GM19438 (cell line): ENCODE results near the gene COL23A1.
"Not testable (repeated sequence)": the region's sequence is repeated elsewhere in the genome, so short reads cannot be mapped to it uniquely, and the experiment has no call there.

Experiments used
- ATAC-seq: cut with Tn5 transposase; IDR thresholded peaks from one replicate; pipeline ENCODE4 v1.9.1; 2021; ENCODE audit warnings: low read depth; ENCODE audit not compliant: unreplicated experiment

The COL23A1 gene

DNA sequence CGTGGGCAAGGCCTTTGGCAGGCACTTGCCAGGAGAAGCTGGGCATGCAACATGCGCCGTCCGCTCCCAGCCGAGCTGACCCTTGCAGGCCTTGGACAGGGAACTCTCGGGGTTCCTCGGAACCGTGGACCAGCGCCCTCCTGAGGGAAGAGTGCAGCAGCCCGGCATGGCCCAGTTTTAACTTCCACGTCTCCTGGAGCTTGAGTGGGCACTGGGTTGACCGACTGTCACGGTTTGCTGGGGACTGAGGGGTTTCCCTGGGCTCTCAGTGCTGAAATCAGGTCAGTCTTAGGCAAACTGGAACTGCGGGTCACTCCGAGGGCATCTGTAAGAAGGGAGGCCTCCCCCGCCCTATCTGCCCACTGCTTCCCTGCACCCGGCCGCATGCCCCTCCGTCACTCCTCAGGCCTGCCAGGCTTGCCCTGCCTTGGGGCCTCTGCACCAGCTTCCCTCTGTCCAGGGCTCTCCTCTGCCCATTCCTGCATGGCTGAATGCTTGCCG lies 270.6 kb downstream of the COL23A1 start:
- ATAC-seq = no peak

DNA sequence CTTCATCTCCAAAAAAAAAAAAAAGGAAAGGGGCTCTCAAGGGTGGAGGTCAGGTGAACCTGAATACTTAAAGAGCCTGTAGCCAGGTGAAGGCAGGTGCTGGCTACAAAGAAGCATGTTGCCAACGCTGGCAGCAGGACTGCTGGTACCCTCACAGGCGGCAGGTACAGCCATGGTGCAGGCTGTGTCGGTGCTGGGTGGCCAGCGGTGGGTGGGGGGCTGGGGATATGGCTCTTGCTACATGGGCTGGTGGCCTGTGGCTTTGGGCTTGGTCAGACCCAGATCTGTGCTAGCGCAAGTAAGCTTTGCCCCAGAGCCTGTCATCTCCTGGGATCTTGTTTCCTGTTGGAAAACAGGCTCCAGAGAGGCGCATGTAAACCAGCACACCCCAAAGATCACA lies 271.3 kb downstream of the COL23A1 start:
- ATAC-seq = no peak

- no peak for ATAC-seq
Observed at GRCh38 chr5:178318382-178318781, 271.8 kb downstream of the COL23A1 start.

GRCh38 chr5:178317727-178318126 lies 272.5 kb downstream of the COL23A1 start:
- not testable (repeated sequence) for ATAC-seq

GRCh38 chr5:178314961-178315820 lies 275.0 kb downstream of the COL23A1 start:
- no peak for ATAC-seq

- no peak for ATAC-seq
Observed at GRCh38 chr5:178314061-178314660, 276.0 kb downstream of the COL23A1 start.

- ATAC-seq = no peak
Observed at GRCh38 chr5:178313316-178313715, 276.9 kb downstream of the COL23A1 start.

DNA sequence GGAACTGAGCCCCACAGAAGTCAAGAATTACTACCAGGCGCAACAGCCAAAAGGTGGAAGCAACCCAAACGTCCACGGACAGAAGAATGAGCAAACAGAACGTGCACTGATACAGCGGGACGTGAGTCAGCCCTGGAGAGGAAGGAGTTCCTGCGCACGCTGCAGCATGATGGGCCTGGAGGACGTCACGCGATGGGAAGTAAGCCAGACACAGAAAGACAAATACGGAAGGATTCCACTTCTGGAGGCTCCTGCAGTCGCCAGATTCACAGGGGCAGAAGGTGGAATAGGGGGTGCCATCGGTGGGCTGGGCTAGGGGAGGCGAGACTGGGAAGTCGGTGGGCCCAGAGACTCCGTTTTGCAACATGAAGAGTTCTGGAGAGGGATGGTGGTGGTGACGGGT lies 277.3 kb downstream of the COL23A1 start:
- no peak for ATAC-seq

DNA sequence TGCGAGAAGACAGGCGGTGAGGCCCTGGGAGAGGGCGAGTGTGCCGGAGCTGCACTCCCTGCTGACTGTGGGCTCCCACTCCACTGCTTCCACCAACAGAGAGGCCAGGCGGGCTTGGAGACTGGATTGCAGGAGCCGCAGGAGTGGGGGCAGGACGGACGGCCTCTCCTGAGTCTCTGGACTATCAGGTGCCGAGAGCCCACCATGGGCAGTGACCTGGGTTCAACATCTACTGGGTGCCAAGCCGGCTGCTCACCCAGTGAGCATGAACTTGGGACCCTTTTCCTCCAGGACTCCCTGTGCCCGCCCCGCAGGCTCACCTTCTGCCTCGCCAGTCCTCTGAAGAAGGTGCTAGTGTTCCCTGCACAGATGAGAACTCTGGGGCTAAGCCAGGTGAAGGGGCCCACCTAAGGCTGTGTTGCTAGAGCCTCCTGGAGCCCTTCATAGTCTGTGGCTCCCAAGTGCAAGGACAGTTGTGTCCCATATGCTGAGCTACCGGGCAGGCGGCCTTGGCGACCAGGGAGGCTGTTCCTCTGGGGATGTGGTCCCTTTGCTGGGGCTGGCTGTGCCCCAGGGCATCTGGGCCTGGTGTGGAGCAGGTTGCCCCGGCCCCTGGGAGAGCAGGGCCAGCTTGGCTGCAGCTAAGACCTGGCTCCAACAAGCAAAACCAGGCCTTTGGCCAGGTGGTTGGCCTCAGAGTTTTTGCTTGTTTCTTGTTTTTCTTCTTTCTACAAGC lies 279.9 kb downstream of the COL23A1 start:
- ATAC-seq = no peak

DNA sequence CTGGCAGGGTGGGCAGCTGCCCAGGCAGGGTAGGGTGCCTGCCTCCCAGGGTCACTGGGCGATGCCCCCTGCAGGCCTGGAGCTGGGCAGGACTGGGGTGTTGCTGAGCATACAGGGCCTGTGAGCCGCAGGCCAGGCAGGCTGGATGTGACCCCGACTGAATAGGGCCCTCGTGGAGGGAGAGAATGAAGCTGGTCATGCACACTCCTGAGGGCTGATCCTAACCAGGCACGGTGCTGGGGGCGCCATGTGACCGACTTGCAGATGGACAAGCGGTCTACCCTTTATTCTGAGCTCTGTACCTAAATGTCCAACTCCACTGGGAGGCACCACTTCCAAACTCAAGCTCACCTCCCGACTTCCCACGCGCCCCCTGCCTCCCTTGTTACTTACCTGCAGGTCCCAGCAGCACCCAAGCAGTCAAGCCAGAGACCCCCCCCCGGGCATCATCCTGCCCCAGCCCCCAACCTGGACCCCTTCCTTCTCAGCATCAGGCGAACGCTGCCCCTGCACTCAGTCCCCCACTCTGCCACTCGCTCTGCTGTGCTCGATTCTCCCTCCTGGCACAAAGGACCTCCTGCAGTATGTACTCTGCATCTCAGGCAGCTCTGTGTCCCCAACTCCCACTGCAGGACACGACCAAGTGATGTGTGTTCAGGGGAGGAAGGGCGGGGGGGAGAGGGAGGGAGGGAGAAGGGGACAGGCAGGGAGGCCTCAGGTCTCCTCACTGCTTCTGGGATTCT lies 280.8 kb downstream of the COL23A1 start:
- no peak for ATAC-seq

DNA sequence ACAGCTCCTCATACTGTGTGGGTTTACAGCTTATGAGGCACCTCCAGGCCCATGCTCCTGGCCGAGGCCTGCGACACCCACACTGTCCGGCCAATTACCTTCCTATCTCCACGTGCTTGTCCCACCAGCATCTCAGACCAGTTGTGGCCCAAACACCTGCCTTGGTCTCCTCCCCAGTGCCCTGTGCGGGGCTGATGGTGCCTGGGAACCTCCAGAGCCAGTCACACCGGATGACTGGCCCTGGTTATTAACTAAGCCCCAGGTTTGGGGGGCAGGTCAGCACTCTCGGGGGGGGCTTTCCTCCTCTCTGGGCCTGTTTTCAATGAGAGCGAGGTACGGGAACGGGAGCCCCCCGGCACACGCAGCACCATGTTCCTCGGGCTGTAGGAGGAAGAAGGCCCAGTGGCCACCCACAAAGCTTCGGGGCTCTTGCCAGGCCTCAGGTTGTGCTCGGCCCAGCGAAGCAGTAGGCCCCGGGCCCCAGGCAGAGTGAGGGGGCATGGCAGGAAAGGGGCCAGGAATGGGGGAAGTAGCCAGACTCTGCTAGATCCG lies 281.6 kb downstream of the COL23A1 start:
- ATAC-seq = no peak

- no peak for ATAC-seq
Observed at GRCh38 chr5:178307267-178308045, 282.7 kb downstream of the COL23A1 start.

GRCh38 chr5:178306430-178307225 lies 283.6 kb downstream of the COL23A1 start:
- no peak for ATAC-seq

DNA sequence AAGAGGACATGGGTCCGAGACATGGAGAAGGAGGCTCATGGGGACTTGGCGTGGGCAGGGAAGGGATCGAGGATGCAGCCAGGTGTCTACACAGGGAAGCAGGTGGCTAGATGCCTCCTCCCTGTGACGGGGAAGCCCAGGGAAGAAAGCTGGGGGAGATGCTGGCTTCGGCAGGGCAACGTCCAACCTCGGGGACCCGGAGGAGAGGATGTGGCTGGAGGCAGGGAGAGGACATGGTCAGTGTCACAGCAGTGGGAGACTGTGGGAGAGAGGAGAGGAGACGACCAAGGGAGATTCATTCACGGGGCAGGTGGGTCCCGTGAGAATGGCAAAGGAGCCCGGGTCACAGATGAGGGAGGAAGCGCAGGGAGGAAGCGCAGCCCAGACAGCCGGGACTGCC lies 284.4 kb downstream of the COL23A1 start:
- no peak for ATAC-seq

- no peak for ATAC-seq
Observed at GRCh38 chr5:178304761-178305645, 285.2 kb downstream of the COL23A1 start.

DNA sequence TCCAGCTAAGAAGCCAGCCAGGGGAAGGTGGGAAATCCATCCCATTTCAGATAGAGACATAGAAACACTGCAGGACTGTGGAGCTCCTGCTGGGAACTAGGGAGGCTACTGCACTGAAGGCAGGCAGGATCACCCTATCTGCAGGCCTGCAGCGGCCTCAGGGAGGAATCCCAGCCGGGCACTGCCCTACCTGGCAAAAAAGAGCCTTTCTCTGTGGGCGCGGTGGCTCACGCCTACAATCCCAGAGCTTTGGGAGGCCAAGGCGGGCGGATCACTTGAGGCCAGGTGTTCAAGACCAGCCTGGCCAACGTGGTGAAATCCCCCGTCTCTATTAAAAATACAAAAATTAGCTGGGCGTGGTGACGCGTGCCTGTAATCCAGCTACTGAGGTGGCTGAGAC lies 286.2 kb downstream of the COL23A1 start:
- ATAC-seq = no peak

DNA sequence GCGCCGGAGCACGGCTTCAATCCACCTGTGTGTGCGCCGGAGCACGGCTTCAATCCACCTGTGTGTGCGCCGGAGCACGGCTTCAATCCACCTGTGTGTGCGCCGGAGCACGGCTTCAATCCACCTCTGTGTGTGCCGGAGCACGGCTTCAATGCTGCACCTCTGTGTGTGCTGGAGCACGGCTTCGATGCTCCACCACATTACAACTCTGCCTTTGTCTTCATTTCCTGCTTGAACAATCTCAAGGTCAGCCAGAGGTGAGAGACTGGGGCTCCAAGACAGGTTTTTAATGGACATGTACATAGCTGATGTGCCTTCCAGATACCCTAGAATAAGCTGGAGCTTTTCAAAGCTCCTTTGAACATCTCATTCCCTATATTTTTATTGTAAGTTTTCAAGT lies 287.9 kb downstream of the COL23A1 start:
- not testable (repeated sequence) for ATAC-seq

- ATAC-seq = no peak
Observed at GRCh38 chr5:178301641-178302040, 288.6 kb downstream of the COL23A1 start.
